GM19240 (cell line): ENCODE results near the gene FAM20C.

Experiments used
- DNase-seq: peaks from one replicate; pipeline ENCODE4 v3.0.0; 2011; ENCODE audit warnings: low spot score; ENCODE audit not compliant: insufficient read length

FAM20C gene

GRCh38 chr7:158771-159170 is 33.6 kb upstream of the FAM20C start:
- DNase-seq: no peak

GRCh38 chr7:159370-160270 is 32.8 kb upstream of the FAM20C start:
- DNase-seq: no peak

GRCh38 chr7:160958-161725 is 31.2 kb upstream of the FAM20C start:
- DNase-seq: no peak

- no peak for DNase-seq
Measured at GRCh38 chr7:162632-163297, 29.6 kb upstream of the FAM20C start.

- no peak for DNase-seq
Measured at GRCh38 chr7:163298-163695, 29.1 kb upstream of the FAM20C start.

- DNase-seq: no peak
Measured at GRCh38 chr7:163971-164881, 28.1 kb upstream of the FAM20C start.

GRCh38 chr7:164882-165660 is 27.3 kb upstream of the FAM20C start:
- no peak for DNase-seq

GRCh38 chr7:165661-166337 is 26.6 kb upstream of the FAM20C start:
- DNase-seq: no peak

GRCh38 chr7:166338-167060 is 25.9 kb upstream of the FAM20C start:
- DNase-seq: no peak

GRCh38 chr7:167090-167855 is 25.1 kb upstream of the FAM20C start:
- DNase-seq: no peak

GRCh38 chr7:167976-168791 is 24.2 kb upstream of the FAM20C start:
- DNase-seq: no peak

- DNase-seq: no peak
Measured at GRCh38 chr7:169276-170172, 22.8 kb upstream of the FAM20C start.

- DNase-seq: no peak
Measured at GRCh38 chr7:170551-171363, 21.6 kb upstream of the FAM20C start.

- DNase-seq: no peak
Measured at GRCh38 chr7:171364-171904, 20.9 kb upstream of the FAM20C start.

- no peak for DNase-seq
Measured at GRCh38 chr7:171912-172515, 20.4 kb upstream of the FAM20C start.
